Vagina (tissue), 2 donors: Measurements from ENCODE around the gene ENTPD2. TPM values are rescaled to one million over a fixed set of nuclear protein-coding genes. Genes with fewer than 3 reads are reported as not detected.
"Not testable (repeated sequence)": the region's sequence is repeated elsewhere in the genome, so short reads cannot be mapped to it uniquely, and the experiment has no call there.

ENCODE experiments used
- DNase-seq, 2 donors: peaks; one replicate each; pipeline ENCODE4 v3.0.0-alpha.2; 2017; ENCODE audit errors: extremely low spot score in 2 of 2
- H3K27ac ChIP-seq: fragments of 200-600 bp; sonication (generic); one replicate; pipeline ENCODE4 v1.5.1; 2019
- H3K27me3 ChIP-seq: fragments of 200-600 bp; sonication (generic); one replicate; pipeline ENCODE4 v1.5.1; 2019
- H3K36me3 ChIP-seq, 2 donors: fragments of 200-600 bp; sonication (generic); one replicate each; pipeline ENCODE4 v1.5.1; 2017 to 2019
- H3K4me1 ChIP-seq: fragments of 200-600 bp; sonication (generic); one replicate; pipeline ENCODE4 v1.5.1; 2019
- H3K4me3 ChIP-seq, 2 donors: fragments of 200-600 bp; sonication (generic); 1 replicate in 1 of 2; 2 replicates in 1 of 2; pipeline ENCODE4 v1.5.1; 2016 to 2019
- H3K9me3 ChIP-seq: fragments of 200-600 bp; sonication (generic); one replicate; pipeline ENCODE4 v1.5.1; 2019
- POLR2A ChIP-seq, 2 donors: fragments of 450-650 bp; IDR thresholded peaks; one replicate each; pipeline ENCODE4 v1.6.1; 2017; ENCODE audit warnings: antibody characterized with exemption in 2 of 2, mild to moderate bottlenecking in 2 of 2, moderate library complexity in 2 of 2
- POLR2AphosphoS5 ChIP-seq, 2 donors: sonication (generic); formaldehyde crosslinking; IDR thresholded peaks; one replicate each; pipeline ENCODE4 v1.9.0; 2017; ENCODE audit warnings: antibody characterized with exemption in 2 of 2, mild to moderate bottlenecking in 2 of 2, low read depth in 1 of 2; ENCODE audit not compliant: insufficient read depth in 1 of 2
- intact Hi-C: fragments of 100-400 bp; cut with DNase I; formaldehyde crosslinking; loops from one replicate; pipeline ENCODE4 v1.15.1; 2023
- total RNA-seq: library from RNA; depleted of rRNA; stranded (reverse); fragments of >200 nt; gene quantifications from one replicate; pipeline ENCODE4 v1.2.3, GENCODE V29; 2016
- TF ChIP-seq, protein P1 (sequence below), 3 experiments: fragments of 450-650 bp in 2 of 3; fragments of 200-600 bp in 1 of 3; sonication (generic) in 1 of 3; IDR thresholded peaks; one replicate each; pipeline ENCODE4 v1.5.1; 2017 to 2019; ENCODE audit warnings: antibody characterized with exemption in 3 of 3, mild to moderate bottlenecking in 2 of 3, moderate library complexity in 2 of 3

ENTPD2 gene
- total RNA-seq, 1 donor from 2014 or later = 4.9 TPM

DNA sequence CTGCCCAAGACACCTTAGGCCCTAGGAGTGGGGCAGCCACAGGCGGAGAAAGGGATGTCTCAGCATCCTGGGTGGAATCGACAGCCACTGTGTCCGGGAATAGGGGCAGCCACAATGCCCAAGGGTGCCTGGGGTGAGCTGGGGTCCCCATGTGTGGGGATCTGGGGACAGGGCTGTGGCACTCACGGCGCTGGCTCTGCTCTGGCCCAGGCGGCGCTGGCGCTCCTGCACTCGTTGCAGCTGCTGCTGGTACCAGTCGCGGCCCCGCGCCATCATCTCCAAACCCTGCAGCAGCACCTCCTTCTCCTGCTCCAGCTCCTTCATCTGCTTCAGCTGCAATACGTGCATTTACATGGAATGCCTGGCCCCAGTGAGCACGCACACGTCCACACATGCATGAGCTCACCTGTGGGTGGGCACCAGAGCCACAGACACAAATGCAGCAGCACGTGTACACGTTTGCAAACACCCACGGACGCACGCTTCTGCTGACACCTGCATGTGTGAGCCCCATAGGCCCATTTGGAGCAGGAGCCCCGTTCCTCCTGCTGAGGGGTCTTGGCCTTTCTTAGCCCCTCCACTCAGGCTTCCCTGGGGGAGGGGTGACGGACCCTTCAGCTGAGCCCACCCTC lies 11.6 kb upstream of the ENTPD2 start:
- Histone ChIP-seq H3K36me3 (no peaks in the 10 kb centered on the region), H3K27me3 (no peaks in the 10 kb centered on the region), H3K9me3 (no peaks in the 10 kb centered on the region), H3K4me3 (no peak overlapping the region), H3K4me1 (peaks cover 14% of the 10 kb centered on the region), H3K27ac (no peak overlapping the region)
- intact Hi-C loops = no loop called here
- DNase-seq = no peak
- no peak for TF ChIP-seq POLR2A (IDR thresholded peaks at IDR 0.05)
- TF ChIP-seq, protein P1, sequence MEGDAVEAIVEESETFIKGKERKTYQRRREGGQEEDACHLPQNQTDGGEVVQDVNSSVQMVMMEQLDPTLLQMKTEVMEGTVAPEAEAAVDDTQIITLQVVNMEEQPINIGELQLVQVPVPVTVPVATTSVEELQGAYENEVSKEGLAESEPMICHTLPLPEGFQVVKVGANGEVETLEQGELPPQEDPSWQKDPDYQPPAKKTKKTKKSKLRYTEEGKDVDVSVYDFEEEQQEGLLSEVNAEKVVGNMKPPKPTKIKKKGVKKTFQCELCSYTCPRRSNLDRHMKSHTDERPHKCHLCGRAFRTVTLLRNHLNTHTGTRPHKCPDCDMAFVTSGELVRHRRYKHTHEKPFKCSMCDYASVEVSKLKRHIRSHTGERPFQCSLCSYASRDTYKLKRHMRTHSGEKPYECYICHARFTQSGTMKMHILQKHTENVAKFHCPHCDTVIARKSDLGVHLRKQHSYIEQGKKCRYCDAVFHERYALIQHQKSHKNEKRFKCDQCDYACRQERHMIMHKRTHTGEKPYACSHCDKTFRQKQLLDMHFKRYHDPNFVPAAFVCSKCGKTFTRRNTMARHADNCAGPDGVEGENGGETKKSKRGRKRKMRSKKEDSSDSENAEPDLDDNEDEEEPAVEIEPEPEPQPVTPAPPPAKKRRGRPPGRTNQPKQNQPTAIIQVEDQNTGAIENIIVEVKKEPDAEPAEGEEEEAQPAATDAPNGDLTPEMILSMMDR (IDR thresholded peaks at IDR 0.05) = no peak
- TF ChIP-seq POLR2AphosphoS5 (IDR thresholded peaks at IDR 0.05; ENCODE audit: insufficient read depth in 1 of 2, low read depth in 1 of 2) = no peak

DNA sequence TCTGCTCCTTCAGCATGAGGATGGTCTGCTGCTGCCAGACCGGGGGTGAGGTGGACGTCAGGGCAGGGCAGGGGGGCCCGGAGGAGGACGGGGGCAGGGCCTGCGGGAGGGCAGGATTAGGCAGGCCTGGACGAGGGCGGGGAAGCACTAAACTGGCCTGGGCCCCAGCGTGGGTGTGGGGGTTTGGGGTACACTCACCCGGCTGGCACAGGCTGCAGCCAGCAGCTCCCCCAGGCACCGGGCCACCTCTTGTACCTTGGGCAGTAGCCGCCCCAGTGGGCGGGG lies 11.0 kb upstream of the ENTPD2 start:
- Histone ChIP-seq H3K4me3 (no peak overlapping the region), H3K4me1 (peaks cover 14% of the 10 kb centered on the region)
- intact Hi-C loops = no loop called here

DNA sequence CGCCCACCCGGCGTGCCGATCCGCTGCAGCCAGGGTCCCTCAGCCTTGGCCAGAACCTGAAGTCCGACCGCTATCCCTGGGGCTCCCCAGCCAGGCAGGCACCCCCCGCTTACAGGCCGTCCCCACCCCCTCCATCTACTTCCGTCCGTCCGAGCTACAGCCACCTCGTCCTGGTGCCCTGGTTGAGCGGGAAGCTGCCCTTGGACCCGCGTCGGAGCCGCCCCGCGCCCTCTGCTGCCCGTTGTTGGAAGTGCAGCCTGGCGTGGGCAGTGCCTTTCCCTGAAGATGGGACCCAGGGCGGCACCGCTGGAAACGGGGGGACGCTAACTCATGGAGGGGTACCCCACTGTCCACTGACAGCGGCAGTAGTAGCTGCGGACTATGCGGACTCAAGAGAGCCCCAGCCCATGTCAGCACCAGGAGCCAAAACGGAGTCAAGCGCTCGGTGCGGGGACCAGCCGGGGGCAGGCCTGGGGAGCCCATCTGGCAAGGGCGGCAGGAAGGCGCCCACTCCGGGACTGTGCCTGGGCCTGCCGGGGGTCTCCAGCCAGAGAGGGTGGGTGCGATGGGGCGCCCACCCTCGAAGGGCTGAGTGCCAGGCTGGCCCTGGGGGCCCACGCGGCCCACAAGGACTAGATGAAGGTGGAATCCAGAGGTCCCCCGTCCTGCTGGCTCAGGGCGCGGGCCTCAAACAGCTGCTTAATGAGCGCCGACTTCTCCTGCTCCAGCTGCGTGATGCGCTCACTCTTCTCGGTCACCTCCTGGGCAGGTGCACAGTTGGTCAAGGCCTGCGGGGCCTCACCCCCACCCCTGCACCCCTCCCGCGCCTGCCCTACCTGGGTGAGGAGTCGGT lies 10.4 kb upstream of the ENTPD2 start:
- DNase-seq = no peak
- no peaks in the 10 kb centered on the region for H3K9me3 ChIP-seq
- intact Hi-C loops = no loop called here
- H3K4me3 ChIP-seq = no peak overlapping the region
- peaks cover 9% of the 10 kb centered on the region for H3K4me1 ChIP-seq
- no peak overlapping the region for H3K27ac ChIP-seq
- no peaks in the 10 kb centered on the region for H3K36me3 ChIP-seq
- no peaks in the 10 kb centered on the region for H3K27me3 ChIP-seq
- no peak for TF ChIP-seq POLR2AphosphoS5 (IDR thresholded peaks at IDR 0.05; ENCODE audit: insufficient read depth in 1 of 2, low read depth in 1 of 2)
- TF ChIP-seq, protein P1 (IDR thresholded peaks at IDR 0.05) = peak; percentile 85 to 94 (median 89)
- no peak for TF ChIP-seq POLR2A (IDR thresholded peaks at IDR 0.05)

More for the DNA sequence above, 11.0 kb upstream of the ENTPD2 start:
- H3K27me3 ChIP-seq = no peaks in the 10 kb centered on the region
- H3K9me3 ChIP-seq = no peaks in the 10 kb centered on the region
- DNase-seq = no peak
- H3K36me3 ChIP-seq = no peaks in the 10 kb centered on the region
- TF ChIP-seq, protein P1 (IDR thresholded peaks at IDR 0.05) = no peak
- TF ChIP-seq POLR2A (IDR thresholded peaks at IDR 0.05) (no peak), POLR2AphosphoS5 (IDR thresholded peaks at IDR 0.05; ENCODE audit: insufficient read depth in 1 of 2, low read depth in 1 of 2) (no peak)
- no peak overlapping the region for H3K27ac ChIP-seq

DNA sequence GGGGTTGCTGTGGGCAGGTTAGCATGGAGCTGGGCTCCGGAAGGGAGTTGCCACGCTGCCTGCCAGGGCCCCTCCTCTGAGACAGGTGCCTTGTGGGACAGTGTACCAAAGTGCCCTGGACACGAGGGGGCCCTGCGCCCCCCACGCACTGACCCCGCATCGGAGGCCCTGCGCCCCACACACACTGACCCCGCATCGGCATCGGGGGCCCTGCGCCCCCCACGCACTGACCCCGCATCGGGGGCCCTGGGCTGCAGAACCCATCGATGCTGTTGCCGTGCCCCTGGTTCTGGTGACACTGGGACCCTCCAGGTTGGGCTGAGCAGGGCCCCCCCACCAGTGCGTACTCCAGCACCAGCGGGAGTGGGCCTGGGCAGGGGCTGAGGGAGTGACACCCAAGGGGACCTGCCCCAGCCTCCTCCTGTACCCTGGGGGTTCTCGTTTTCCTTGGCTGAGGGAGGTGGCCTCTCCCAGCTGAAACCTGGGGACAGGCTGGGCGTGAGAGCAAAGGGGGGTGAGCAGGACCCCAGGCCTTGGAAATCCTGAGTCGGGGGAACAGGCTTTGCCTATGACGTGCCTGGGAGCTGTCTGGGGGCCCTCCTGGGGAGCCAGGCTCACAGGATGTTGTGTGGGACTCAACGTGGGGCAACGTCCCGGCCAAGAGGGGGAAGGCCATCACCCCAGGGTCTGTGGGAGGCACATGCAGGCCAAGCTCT lies 9.6 kb upstream of the ENTPD2 start:
- TF ChIP-seq, protein P1 (IDR thresholded peaks at IDR 0.05) = no peak
- no peak for TF ChIP-seq POLR2A (IDR thresholded peaks at IDR 0.05)
- TF ChIP-seq POLR2AphosphoS5 (IDR thresholded peaks at IDR 0.05; ENCODE audit: insufficient read depth in 1 of 2, low read depth in 1 of 2) = no peak
- Histone ChIP-seq H3K4me1 (peaks cover 8% of the 10 kb centered on the region), H3K36me3 (no peaks in the 10 kb centered on the region), H3K4me3 (no peak overlapping the region), H3K27me3 (no peaks in the 10 kb centered on the region), H3K27ac (no peak overlapping the region), H3K9me3 (no peaks in the 10 kb centered on the region)
- no peak for DNase-seq
- intact Hi-C loops = no loop called here

DNA sequence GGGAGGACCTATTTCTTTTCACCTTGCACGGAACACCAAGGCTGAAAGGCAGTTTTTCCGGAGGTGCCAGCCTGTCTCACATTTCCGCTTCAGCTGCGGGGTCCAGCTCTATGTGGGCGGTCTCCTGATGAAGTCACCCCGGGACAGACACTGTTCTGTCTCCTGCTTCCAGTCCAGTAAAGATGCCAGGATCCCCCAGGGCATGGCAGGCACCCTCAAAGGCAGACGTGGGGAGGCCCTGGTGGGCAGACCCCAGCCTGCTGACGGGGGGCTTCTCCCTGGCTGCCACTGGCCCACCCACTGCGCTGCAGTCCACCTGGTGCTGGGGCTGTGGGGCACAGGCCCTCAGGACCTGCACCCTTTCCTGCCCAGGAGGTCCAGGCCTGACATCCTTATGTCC lies 8.9 kb upstream of the ENTPD2 start:
- intact Hi-C loops, H3K36me3 ChIP-seq, DNase-seq, H3K27ac ChIP-seq, H3K4me1 ChIP-seq, H3K27me3 ChIP-seq, H3K9me3 ChIP-seq, H3K4me3 ChIP-seq: not testable (repeated sequence)
